ENCODE results near the gene NAPEPLD.
"Not testable (repeated sequence)": the region's sequence is repeated elsewhere in the genome, so short reads cannot be mapped to it uniquely, and the experiment has no call there.

DNA sequence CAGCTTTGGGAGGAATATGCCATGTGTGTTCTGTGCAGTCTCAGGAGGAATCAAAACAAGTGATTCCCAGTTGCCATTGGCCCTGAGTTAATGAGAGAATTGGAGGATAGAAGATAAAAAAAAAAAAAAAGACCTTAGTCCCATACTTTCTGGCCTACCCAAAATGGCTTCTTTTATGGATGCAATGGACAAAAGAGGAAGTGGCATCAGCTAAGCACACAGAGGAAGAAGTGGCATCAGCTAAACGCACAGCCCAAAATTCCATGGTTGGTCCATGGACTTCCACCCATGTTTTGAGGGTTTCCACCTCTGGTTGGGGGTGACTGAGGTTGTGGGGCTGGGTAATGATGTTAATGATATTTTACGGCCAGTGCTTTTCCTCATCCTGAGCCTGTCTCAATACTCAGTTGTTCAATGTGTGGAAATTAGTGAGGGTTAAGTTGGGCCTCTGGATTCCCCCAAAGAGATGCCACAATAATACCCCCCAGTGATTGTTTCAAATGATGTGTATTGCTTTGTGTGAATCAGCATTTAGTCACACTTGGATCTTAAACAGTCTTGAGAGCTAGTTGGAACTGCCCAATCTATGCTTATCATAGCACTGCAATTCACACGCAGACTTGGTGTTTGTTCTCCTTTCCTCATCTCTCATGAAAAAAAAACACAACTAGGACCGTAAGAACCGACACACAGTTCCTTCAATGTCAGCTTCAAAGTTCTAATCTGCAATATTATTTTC is 14.4 kb upstream of the NAPEPLD start:
- TF ChIP-seq, protein P1, sequence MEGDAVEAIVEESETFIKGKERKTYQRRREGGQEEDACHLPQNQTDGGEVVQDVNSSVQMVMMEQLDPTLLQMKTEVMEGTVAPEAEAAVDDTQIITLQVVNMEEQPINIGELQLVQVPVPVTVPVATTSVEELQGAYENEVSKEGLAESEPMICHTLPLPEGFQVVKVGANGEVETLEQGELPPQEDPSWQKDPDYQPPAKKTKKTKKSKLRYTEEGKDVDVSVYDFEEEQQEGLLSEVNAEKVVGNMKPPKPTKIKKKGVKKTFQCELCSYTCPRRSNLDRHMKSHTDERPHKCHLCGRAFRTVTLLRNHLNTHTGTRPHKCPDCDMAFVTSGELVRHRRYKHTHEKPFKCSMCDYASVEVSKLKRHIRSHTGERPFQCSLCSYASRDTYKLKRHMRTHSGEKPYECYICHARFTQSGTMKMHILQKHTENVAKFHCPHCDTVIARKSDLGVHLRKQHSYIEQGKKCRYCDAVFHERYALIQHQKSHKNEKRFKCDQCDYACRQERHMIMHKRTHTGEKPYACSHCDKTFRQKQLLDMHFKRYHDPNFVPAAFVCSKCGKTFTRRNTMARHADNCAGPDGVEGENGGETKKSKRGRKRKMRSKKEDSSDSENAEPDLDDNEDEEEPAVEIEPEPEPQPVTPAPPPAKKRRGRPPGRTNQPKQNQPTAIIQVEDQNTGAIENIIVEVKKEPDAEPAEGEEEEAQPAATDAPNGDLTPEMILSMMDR (conservative IDR thresholded peaks at IDR 0.05), result not testable (repeated sequence)
- not testable (repeated sequence) for TF ChIP-seq ZFX (IDR thresholded peaks at IDR 0.05)
